Stomach smooth muscle (tissue), 2 donors: ENCODE measurements around the gene ERC1.
A peak's percentile ranks its signal among the peaks of the same experiment; 100 is the strongest.

ENCODE experiments used
- H3K27ac ChIP-seq: one replicate; pipeline ENCODE4 v1.7.0; 2013; ENCODE audit warnings: mild to moderate bottlenecking, low read length, inconsistent platforms
- H3K27me3 ChIP-seq, 2 donors: one replicate each; pipeline ENCODE4 v1.7.0; 2013; ENCODE audit warnings: low read length in 2 of 2; ENCODE audit not compliant: insufficient read depth in 2 of 2, control insufficient read depth in 1 of 2
- H3K36me3 ChIP-seq, 2 donors: one replicate each; pipeline ENCODE4 v1.7.0; 2013; ENCODE audit warnings: low read length in 2 of 2; ENCODE audit not compliant: control insufficient read depth in 2 of 2, insufficient read depth in 2 of 2
- H3K4me1 ChIP-seq: one replicate; pipeline ENCODE4 v1.7.0; 2013; ENCODE audit warnings: low read length; ENCODE audit not compliant: control insufficient read depth, insufficient read depth
- H3K4me3 ChIP-seq, 2 donors: one replicate each; pipeline ENCODE4 v1.7.0; 2013; ENCODE audit warnings: low read length in 2 of 2
- H3K9ac ChIP-seq, 2 donors: one replicate each; pipeline ENCODE4 v1.7.0; 2013; ENCODE audit warnings: low read length in 2 of 2, mild to moderate bottlenecking in 1 of 2
- H3K9me3 ChIP-seq, 2 donors: one replicate each; pipeline ENCODE4 v1.7.0; 2013; ENCODE audit warnings: low read length in 2 of 2; ENCODE audit not compliant: control insufficient read depth in 2 of 2
- donor health status: healthy.
- donor health status: Pancreatic carcinoma.

The ERC1 gene

DNA sequence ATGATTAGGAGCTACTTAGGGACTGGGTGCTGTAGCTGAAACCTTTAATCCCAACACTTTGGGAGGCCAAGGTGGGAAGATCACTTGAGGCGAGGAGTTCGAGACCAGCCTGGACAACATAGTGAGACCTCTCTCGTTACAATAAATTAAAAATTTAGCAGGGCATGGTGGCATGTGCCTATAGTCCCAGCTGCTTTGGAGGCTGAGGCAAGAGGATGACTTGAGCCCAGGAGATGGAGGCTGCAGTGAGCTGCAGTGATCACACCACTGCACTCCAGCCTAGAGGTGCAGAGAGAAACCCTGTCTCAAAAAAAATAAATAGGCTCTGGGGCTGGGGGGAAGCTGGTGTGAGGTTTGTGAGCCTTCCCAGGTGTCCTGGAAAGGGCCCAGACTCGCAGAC is 506.1 kb downstream of the ERC1 start:
- Histone ChIP-seq H3K4me3 (no peak overlapping the region), H3K4me1 (peaks cover 13% of the 10 kb centered on the region), H3K36me3 (peaks cover 3 to 11% of the 10 kb centered on the region in 2 donors), H3K9me3 (no peaks in the 10 kb centered on the region), H3K9ac (no peak overlapping the region), H3K27ac (peak overlapping the region; percentile 11), H3K27me3 (no peaks in the 10 kb centered on the region)

DNA sequence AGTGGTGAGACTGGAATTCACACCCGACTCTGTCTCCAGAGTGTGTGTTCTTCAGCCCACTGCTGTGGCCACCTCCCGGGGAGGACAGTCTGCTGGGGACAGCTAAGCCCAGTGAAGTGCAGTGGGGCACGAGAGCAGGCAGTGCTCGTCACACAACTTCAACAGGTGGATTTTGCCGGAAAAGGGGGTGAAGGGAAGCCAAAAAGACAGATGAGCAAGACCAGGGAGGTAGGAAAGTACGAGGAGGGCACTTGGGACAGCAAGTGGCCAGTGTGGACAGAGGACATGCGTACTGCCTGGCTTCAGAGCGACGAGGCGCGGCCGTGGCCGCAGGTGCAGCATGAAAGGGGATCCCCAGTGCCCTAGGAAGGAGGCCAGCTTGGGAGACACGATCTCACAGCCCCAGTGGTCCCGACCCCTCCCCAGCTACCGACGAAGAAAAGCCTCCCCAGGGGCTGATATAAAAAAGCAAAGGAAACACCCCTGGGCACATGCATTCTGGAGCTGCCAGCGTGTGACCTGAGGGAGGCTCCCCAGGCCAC is 507.2 kb downstream of the ERC1 start:
- Histone ChIP-seq H3K4me1 (peaks cover 24% of the 10 kb centered on the region), H3K9ac (no peak overlapping the region), H3K9me3 (no peaks in the 10 kb centered on the region), H3K36me3 (peaks cover 0 to 4% of the 10 kb centered on the region in 2 donors), H3K27ac (no peak overlapping the region), H3K4me3 (no peak overlapping the region), H3K27me3 (no peaks in the 10 kb centered on the region)

DNA sequence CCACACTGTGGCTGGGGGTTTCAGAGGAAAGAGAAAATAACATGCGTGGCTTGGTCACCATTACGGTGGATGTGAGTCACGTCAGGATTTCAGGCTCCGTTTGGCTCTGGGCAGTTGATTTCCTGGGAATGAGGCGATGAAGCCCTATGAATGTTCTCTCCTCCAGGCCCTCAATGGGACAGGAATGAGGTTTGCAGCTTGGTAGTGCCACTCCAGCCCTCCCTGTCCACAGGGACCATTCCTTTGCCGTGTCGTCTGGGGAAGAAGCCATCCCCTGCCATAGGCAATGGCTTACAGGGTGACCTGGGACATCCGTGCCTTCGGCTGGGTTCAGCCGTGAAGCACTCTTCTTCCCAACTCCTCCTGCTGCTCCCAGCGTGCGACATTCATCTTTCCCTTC is 508.3 kb downstream of the ERC1 start:
- no peak overlapping the region for H3K9ac ChIP-seq
- no peaks in the 10 kb centered on the region for H3K27me3 ChIP-seq
- no peak overlapping the region for H3K4me3 ChIP-seq
- H3K4me1 ChIP-seq, result peaks cover 26% of the 10 kb centered on the region
- no peaks in the 10 kb centered on the region for H3K9me3 ChIP-seq
- H3K27ac ChIP-seq, result no peak overlapping the region
- H3K36me3 ChIP-seq, result no peaks in the 10 kb centered on the region

DNA sequence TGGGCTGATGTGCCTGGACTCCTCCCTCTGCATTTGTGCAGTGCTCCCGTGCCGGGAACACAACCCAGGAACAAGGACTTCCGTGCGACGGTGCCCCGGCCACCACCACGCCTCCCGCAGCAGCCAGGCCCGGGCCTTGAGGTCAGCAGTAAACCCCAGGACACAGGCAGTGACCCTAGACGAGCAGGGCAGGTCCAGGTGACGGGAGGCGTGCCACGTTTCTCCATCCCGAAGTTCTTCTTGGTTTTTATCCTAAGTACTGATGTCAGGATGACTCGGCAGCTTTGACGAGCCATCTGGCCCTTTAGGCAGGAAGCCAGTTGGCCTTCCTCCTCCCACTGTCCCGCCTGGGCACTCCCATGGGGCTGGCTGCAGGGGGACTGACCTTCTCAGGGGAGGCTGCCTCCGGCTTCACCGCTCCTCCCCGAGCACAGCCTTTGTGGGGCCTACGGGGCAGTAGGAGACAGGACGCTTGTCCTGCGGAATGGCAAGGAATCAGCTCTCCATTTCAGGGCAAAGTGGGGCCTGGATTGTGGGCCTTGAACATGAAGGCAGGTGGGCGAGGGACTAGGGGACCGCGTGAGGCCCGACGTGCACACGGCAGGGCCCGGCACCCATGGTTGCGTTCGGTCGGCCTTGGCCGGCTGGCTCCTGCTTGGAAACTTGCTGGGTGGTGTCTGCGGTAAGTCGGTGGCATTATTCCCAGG is 509.2 kb downstream of the ERC1 start:
- peaks cover 26% of the 10 kb centered on the region for H3K4me1 ChIP-seq
- no peaks in the 10 kb centered on the region for H3K27me3 ChIP-seq
- no peak overlapping the region for H3K4me3 ChIP-seq
- H3K27ac ChIP-seq, result no peak overlapping the region
- H3K9me3 ChIP-seq, result no peaks in the 10 kb centered on the region
- no peak overlapping the region for H3K9ac ChIP-seq
- no peaks in the 10 kb centered on the region for H3K36me3 ChIP-seq

DNA sequence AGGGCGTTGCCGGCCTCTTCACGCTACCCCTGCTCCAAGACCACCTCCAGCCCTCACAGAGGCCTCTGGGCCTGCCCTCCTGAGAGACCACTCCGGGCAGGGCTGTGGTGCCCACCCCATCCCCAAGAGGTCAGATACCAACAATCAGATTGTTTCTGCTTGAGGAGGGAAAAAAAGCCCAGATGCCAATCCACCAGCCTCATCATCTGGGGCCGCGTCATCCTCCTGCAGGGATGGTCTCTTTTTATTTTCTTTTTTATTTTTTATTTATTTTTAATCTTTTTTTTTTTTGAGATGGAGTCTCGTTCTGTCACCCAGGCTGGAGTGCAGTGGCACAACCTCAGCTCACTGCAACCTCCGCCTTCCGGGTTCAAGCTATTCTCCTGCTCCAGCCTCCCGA is 510.0 kb downstream of the ERC1 start:
- Histone ChIP-seq H3K36me3 (no peaks in the 10 kb centered on the region), H3K4me3 (no peak overlapping the region), H3K4me1 (peaks cover 24% of the 10 kb centered on the region), H3K27me3 (no peaks in the 10 kb centered on the region), H3K9ac (no peak overlapping the region), H3K9me3 (no peaks in the 10 kb centered on the region), H3K27ac (no peak overlapping the region)

DNA sequence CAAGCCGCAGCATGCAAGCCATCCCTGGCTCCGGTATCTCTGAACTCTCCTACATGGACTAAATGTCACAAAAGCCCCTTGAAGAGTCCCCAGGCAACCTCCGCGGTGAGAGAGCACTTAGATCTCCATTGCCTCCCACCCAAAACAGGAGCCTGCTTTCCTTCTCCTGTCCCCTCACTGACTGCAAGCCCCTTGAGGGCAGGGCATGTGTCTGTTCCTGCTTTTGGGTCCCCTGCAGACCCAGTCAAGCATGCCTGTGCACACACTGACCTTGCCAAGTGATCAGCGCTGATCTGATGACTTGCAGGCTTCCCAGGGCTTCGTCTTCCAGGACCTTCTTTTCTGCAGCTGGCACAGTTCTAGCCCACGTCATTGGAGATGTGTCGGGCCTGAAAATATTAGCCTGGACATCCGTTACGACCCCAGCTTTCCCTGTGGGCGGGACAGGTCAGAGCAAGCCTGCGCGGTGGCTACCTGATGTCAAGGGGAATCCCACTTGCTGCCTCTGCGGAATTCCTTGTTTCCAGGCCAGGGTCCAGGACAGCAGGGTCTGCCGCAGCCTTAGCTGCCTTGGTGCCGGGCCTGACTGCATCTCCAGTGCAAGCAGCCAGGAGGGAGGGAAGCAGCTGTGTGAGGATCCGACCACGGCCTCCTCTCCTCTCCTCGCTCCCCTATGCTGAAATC is 510.8 kb downstream of the ERC1 start:
- peaks cover 21% of the 10 kb centered on the region for H3K4me1 ChIP-seq
- H3K4me3 ChIP-seq, result no peak overlapping the region
- H3K27ac ChIP-seq, result no peak overlapping the region
- no peaks in the 10 kb centered on the region for H3K27me3 ChIP-seq
- H3K9ac ChIP-seq, result no peak overlapping the region
- no peaks in the 10 kb centered on the region for H3K9me3 ChIP-seq
- H3K36me3 ChIP-seq, result no peaks in the 10 kb centered on the region

DNA sequence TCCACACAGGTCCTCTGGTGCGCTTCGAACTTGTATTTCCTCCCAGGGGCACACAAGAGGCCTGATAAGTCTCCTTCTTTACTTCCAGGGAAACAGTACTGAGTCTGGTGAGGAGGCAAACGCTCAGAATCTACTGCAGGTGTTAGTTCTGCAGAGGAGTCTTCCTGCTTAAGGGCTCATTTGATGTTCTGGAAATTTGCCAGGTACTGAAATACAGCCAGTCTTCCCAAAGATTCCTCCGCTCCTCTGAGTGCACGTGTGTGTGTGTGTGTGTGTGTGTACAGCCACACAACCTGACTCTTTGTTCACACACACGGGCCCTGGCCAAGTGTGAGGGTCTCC is 511.3 kb downstream of the ERC1 start:
- H3K4me1 ChIP-seq, result peaks cover 21% of the 10 kb centered on the region
- H3K9ac ChIP-seq, result no peak overlapping the region
- H3K27me3 ChIP-seq, result no peaks in the 10 kb centered on the region
- no peak overlapping the region for H3K27ac ChIP-seq
- H3K4me3 ChIP-seq, result peak overlapping the region; percentile 18 to 49
- no peaks in the 10 kb centered on the region for H3K9me3 ChIP-seq
- no peaks in the 10 kb centered on the region for H3K36me3 ChIP-seq

DNA sequence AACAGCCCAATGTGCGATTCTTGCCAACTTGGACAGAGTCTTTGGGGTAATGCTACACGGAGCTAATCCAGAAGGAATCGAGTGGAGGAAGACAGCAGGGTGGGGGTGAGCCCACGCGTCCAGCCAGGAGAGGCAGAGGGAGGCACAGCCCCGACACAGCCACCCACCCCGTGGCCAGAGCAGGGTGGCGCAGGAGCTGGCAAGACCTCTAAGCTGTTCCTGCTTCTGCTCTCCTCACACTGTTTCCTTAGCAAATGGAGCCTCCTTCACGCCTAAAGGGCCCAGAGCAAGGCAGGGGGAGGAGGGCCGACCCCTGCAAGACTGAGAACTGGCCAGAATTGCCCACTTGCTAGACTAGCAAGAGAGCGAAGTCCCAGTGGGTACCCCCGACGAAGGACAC is 511.8 kb downstream of the ERC1 start:
- H3K9ac ChIP-seq, result peak overlapping the region in 1 of 2 donors; percentile 36

DNA sequence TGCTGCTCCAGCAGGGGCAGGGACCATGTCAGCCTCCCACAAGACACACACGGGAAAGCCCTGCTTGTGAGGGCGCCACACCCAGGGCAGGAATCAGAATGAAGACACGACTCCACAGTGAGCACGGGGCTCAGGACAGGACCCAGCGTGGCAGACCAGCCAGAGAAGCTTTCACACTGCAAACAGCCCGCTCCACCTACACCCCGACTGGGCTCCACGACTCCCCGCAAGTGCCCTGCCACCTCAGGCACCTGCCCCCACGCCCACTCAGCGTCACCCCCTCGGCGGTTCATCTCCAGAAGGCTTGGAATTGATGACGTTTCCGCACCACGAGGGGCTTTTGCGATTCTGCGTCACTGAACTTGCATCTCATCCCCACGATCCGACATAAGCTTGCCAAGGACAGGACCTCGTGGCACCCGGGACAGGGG is 512.3 kb downstream of the ERC1 start:
- Histone ChIP-seq H3K27ac (no peak overlapping the region), H3K27me3 (no peaks in the 10 kb centered on the region), H3K4me3 (no peak overlapping the region)

More for the DNA sequence above, 511.8 kb downstream of the ERC1 start:
- Histone ChIP-seq H3K36me3 (no peaks in the 10 kb centered on the region), H3K4me3 (peak overlapping the region; percentile 18 to 49), H3K27me3 (no peaks in the 10 kb centered on the region), H3K27ac (no peak overlapping the region), H3K9me3 (no peaks in the 10 kb centered on the region), H3K4me1 (peaks cover 21% of the 10 kb centered on the region)

DNA sequence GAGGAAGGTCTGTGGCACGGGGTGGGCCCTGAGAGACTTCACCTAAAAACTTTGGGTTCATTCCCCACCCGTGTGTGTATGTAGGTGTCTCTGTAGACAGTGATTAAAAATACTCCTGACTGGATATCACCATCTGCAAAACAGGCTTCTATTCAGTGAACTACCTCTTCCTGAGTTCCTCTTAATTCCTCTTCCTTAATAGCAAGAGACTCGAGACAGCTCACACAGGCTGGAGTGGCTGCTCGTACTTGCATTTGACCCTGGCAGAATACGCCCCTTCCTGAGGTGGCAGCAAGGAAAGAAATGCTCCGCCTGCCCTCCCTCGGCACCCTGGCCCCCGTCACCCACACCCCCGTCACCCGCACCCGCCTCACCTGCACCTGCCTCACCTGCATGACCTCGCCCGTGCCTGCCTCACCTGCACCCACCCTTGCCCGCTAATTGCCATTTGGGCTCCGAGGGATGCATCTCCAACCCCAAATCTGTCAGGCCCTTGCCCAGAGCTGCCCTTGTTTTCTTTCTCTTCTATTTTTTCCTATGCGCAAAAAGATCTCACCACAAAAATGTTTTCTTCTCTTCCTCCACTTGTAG is 513.4 kb downstream of the ERC1 start:
- Histone ChIP-seq H3K4me3 (no peak overlapping the region), H3K9me3 (no peaks in the 10 kb centered on the region), H3K4me1 (peaks cover 21% of the 10 kb centered on the region), H3K27me3 (no peaks in the 10 kb centered on the region), H3K36me3 (no peaks in the 10 kb centered on the region), H3K27ac (no peak overlapping the region), H3K9ac (no peak overlapping the region)

More for the DNA sequence above, 512.3 kb downstream of the ERC1 start:
- Histone ChIP-seq H3K9me3 (no peaks in the 10 kb centered on the region), H3K4me1 (peaks cover 21% of the 10 kb centered on the region), H3K36me3 (no peaks in the 10 kb centered on the region), H3K9ac (no peak overlapping the region)
